ENCODE data around the gene MLXIP. TPM values are rescaled to one million over a fixed set of nuclear protein-coding genes. Genes with fewer than 3 reads are reported as not detected.

MLXIP gene
- total RNA-seq, 1 experiment from 2014 or later = 124 TPM

- Histone ChIP-seq H3K4me1 (ENCODE audit: control insufficient read depth, insufficient read depth, low read length) (no peaks in the 10 kb centered on the region), H3K36me3 (ENCODE audit: control insufficient read depth, insufficient read depth, low read length) (no peaks in the 10 kb centered on the region; the same call in 1 of the 2 replicates), H3K4me3 (ENCODE audit: low read depth in 2 of 2, low read length in 2 of 2) (no peak overlapping the region), H3K9me3 (ENCODE audit: control insufficient read depth, insufficient read depth, low read depth, low read length) (no peaks in the 10 kb centered on the region), H3K27me3 (ENCODE audit: control insufficient read depth, insufficient read depth, low read length) (no peaks in the 10 kb centered on the region), H3K27ac (ENCODE audit: low read length) (no peak overlapping the region)
- TF ChIP-seq TCF7L2 (IDR thresholded peaks at IDR 0.05; ENCODE audit: low read depth, low read length) (no peak), REST (IDR thresholded peaks at IDR 0.05; ENCODE audit: insufficient read depth in 1 of 2, low read depth in 2 of 2, low read length in 1 of 2) (no peak), SIN3A (IDR thresholded peaks at IDR 0.05; ENCODE audit: borderline replicate concordance, insufficient read depth, low read depth, low read length) (no peak), CTCF (IDR thresholded peaks at IDR 0.05) (no peak), POLR2AphosphoS5 (IDR thresholded peaks at IDR 0.05; ENCODE audit: low read depth, low read length) (no peak)
- DNase-seq (ENCODE audit: low read depth, low spot score) (no peak), ATAC-seq (no peak)
- in situ Hi-C loops (cut with HindIII; ENCODE audit: low pct_unique_long_range_greater_than_20kb, low sequenced_read_pairs) = no loop called here
- ChIA-PET POLR2A (no interaction called here), CTCF (interaction anchor here (0.6 kb wide), 1 partner anchor 14 kb away, joined by 7 read pairs; no protein-coding TSS in a partner anchor)
- BruUV-seq (replicated peaks) = no TSS peak
- intact Hi-C loops (cut with micrococcal nuclease; ENCODE audit: unreplicated experiment) = no loop called here
Measured at GRCh38 chr12:122142857-122143256, 64.3 kb downstream of the MLXIP start.

GRCh38 chr12:122144885-122145284 lies 66.3 kb downstream of the MLXIP start:
- TSS peak; percentile 72 for BruUV-seq (replicated peaks)

More at GRCh38 chr12:122144885-122145284, 66.3 kb downstream of the MLXIP start:
- H3K4me1 ChIP-seq (ENCODE audit: control insufficient read depth, insufficient read depth, low read length) = no peaks in the 10 kb centered on the region
- no peaks in the 10 kb centered on the region for H3K9me3 ChIP-seq (ENCODE audit: control insufficient read depth, insufficient read depth, low read depth, low read length)
- no peaks in the 10 kb centered on the region for H3K27me3 ChIP-seq (ENCODE audit: control insufficient read depth, insufficient read depth, low read length)
- no peaks in the 10 kb centered on the region; the same call in 1 of the 2 replicates for H3K36me3 ChIP-seq (ENCODE audit: control insufficient read depth, insufficient read depth, low read length)
- intact Hi-C loops (cut with micrococcal nuclease; ENCODE audit: unreplicated experiment) (no loop called here), in situ Hi-C loops (cut with HindIII; ENCODE audit: low pct_unique_long_range_greater_than_20kb, low sequenced_read_pairs) (no loop called here)
- POLR2A ChIA-PET = interaction anchor here (0.7 kb wide), 1 partner anchor 346 kb away, joined by 9 read pairs; no protein-coding TSS in a partner anchor
- TF ChIP-seq CTCF (IDR thresholded peaks at IDR 0.05) (no peak), SIN3A (IDR thresholded peaks at IDR 0.05; ENCODE audit: borderline replicate concordance, insufficient read depth, low read depth, low read length) (no peak), POLR2AphosphoS5 (IDR thresholded peaks at IDR 0.05; ENCODE audit: low read depth, low read length) (no peak), TCF7L2 (IDR thresholded peaks at IDR 0.05; ENCODE audit: low read depth, low read length) (no peak), REST (IDR thresholded peaks at IDR 0.05; ENCODE audit: insufficient read depth in 1 of 2, low read depth in 2 of 2, low read length in 1 of 2) (no peak)
- H3K4me3 ChIP-seq (ENCODE audit: low read depth in 2 of 2, low read length in 2 of 2) = no peak overlapping the region
- CTCF ChIA-PET = interaction anchor here (0.6 to 0.7 kb wide), 3 partner anchors 61 to 210 kb away, joined by 4 to 5 read pairs (median 4); no protein-coding TSS in a partner anchor
- H3K27ac ChIP-seq (ENCODE audit: low read length) = no peak overlapping the region
- ATAC-seq (no peak), DNase-seq (ENCODE audit: low read depth, low spot score) (no peak)

Measured in Panc1 (cell line).